Esophagus muscularis mucosa (tissue), 4 donors: ENCODE data around the gene FAM222A. TPM values are rescaled to one million over a fixed set of nuclear protein-coding genes. Genes with fewer than 3 reads are reported as not detected.

Source experiments
- DNase-seq: peaks from one replicate; pipeline ENCODE4 v3.0.0-alpha.2; 2017; ENCODE audit errors: extremely low spot score
- H3K27ac ChIP-seq, 4 donors: fragments of 200-600 bp; sonication (generic); replicated peaks in 1 of 4; 1 replicate in 3 of 4; 2 replicates in 1 of 4; pipeline ENCODE4 v1.5.1; 2016 to 2019; ENCODE audit warnings: mild to moderate bottlenecking in 1 of 4
- H3K27me3 ChIP-seq, 4 donors: fragments of 200-600 bp; sonication (generic); one replicate each; pipeline versions ENCODE4 v1.5.1 to v1.6.0; 2016 to 2019
- H3K36me3 ChIP-seq, 4 donors: fragments of 200-600 bp; sonication (generic); one replicate each; pipeline ENCODE4 v1.5.1; 2016 to 2019
- H3K4me1 ChIP-seq, 4 donors: fragments of 200-600 bp; sonication (generic); one replicate each; pipeline ENCODE4 v1.5.1; 2016 to 2019
- H3K4me3 ChIP-seq, 4 donors: fragments of 200-600 bp; sonication (generic); 1 replicate in 2 of 4; 2 replicates in 2 of 4; pipeline ENCODE4 v1.5.1; 2016 to 2019; ENCODE audit warnings: mild to moderate bottlenecking in 4 of 4, moderate library complexity in 1 of 4
- H3K9me3 ChIP-seq, 4 donors: fragments of 200-600 bp; sonication (generic); 1 replicate in 3 of 4; 2 replicates in 1 of 4; pipeline ENCODE4 v1.5.1; 2016 to 2019
- CTCF ChIP-seq, 3 experiments: fragments of 200-600 bp in 2 of 3; fragments of 450-650 bp in 1 of 3; sonication (generic) in 2 of 3; IDR thresholded peaks; one replicate each; pipeline ENCODE4 v1.5.1; 2017 to 2019; ENCODE audit warnings: antibody characterized with exemption in 3 of 3, mild to moderate bottlenecking in 2 of 3, moderate library complexity in 1 of 3
- EP300 ChIP-seq: sonication (generic); formaldehyde crosslinking; IDR thresholded peaks from one replicate; pipeline ENCODE4 v1.6.1; 2017; ENCODE audit warnings: antibody characterized with exemption
- POLR2A ChIP-seq: fragments of 450-650 bp; IDR thresholded peaks from one replicate; pipeline ENCODE4 v1.6.1; 2017; ENCODE audit warnings: antibody characterized with exemption, moderate library complexity, mild to moderate bottlenecking, low read depth
- POLR2AphosphoS5 ChIP-seq, 2 donors: sonication (generic); formaldehyde crosslinking; IDR thresholded peaks; one replicate each; pipeline ENCODE4 v1.6.1; 2017; ENCODE audit warnings: antibody characterized with exemption in 2 of 2
- WGBS: methylation state at CpG from one replicate; pipeline ENCODE4 v1.1.5; 2018; 5-methylcytosine and 5-hydroxymethylcytosine counted together
- intact Hi-C: fragments of 100-400 bp; cut with DNase I; formaldehyde crosslinking; loops from one replicate; pipeline ENCODE4 v1.15.1; 2023
- total RNA-seq, 4 donors: library from RNA; depleted of rRNA; stranded (reverse); fragments of >200 nt; gene quantifications; one replicate each; pipeline versions ENCODE4 v1.1.0 to v1.2.1, GENCODE V29; 2016

The FAM222A gene
- total RNA-seq, 4 donors from 2014 or later, result 0.42 to 3.8 (median 3.2) TPM

GRCh38 chr12:109723311-109723881, 9.8 kb downstream of the FAM222A start:
- Histone ChIP-seq H3K27ac (peak overlapping the region in 3 of 4 donors; percentile 24 to 45 (median 35)), H3K36me3 (no peaks in the 10 kb centered on the region), H3K4me3 (no peak overlapping the region), H3K4me1 (peaks cover 59 to 82% (median 76%) of the 10 kb centered on the region in 4 donors), H3K9me3 (no peaks in the 10 kb centered on the region), H3K27me3 (peaks cover 0 to 2% (median under 1%) of the 10 kb centered on the region in 4 donors)
- intact Hi-C loops, result loop anchor here (5.0 kb wide), 1 partner anchor 49 kb away; no protein-coding TSS in a partner anchor
- no peak for DNase-seq
- no peak for TF ChIP-seq CTCF (IDR thresholded peaks at IDR 0.05)
- TF ChIP-seq POLR2AphosphoS5 (IDR thresholded peaks at IDR 0.05), result peak; percentile 40 to 48
- WGBS, result 64% methylated on average over 5 of the region's 13 CpGs

- DNase-seq, result no peak
- TF ChIP-seq EP300, result no peak
- TF ChIP-seq CTCF (IDR thresholded peaks at IDR 0.05), result no peak
- no peak for TF ChIP-seq POLR2AphosphoS5 (IDR thresholded peaks at IDR 0.05)
- TF ChIP-seq POLR2A, result no peak
- intact Hi-C loops, result loop anchor here (5.0 kb wide), 1 partner anchor 48 kb away; no protein-coding TSS in a partner anchor
Measured at GRCh38 chr12:109724321-109724892, 10.8 kb downstream of the FAM222A start.

GRCh38 chr12:109725321-109726105, 11.9 kb downstream of the FAM222A start:
- Histone ChIP-seq H3K27ac (peak overlapping the region in 3 of 4 donors; percentile 44 to 52 (median 49)), H3K27me3 (no peaks in the 10 kb centered on the region), H3K4me1 (peaks cover 40 to 67% (median 60%) of the 10 kb centered on the region in 4 donors), H3K9me3 (no peaks in the 10 kb centered on the region), H3K36me3 (no peaks in the 10 kb centered on the region), H3K4me3 (no peak overlapping the region)
- TF ChIP-seq POLR2AphosphoS5 (IDR thresholded peaks at IDR 0.05) (no peak), EP300 (no peak), CTCF (IDR thresholded peaks at IDR 0.05) (no peak), POLR2A (no peak)
- no peak for DNase-seq
- WGBS, result 80% methylated on average over 20 of the region's 24 CpGs
- intact Hi-C loops, result no loop called here

More at GRCh38 chr12:109724321-109724892, 10.8 kb downstream of the FAM222A start:
- 93% methylated on average over 14 of the region's 14 CpGs for WGBS
- Histone ChIP-seq H3K36me3 (no peaks in the 10 kb centered on the region), H3K9me3 (no peaks in the 10 kb centered on the region), H3K4me1 (peaks cover 51 to 76% (median 71%) of the 10 kb centered on the region in 4 donors), H3K4me3 (no peak overlapping the region), H3K27ac (peak overlapping the region; percentile 19 to 52 (median 46)), H3K27me3 (no peaks in the 10 kb centered on the region)

GRCh38 chr12:109726106-109726497, 12.5 kb downstream of the FAM222A start:
- DNase-seq, result no peak
- no peaks in the 10 kb centered on the region for H3K27me3 ChIP-seq
- intact Hi-C loops, result no loop called here
- 89% methylated on average over 1 of the region's 1 CpG for WGBS
- no peaks in the 10 kb centered on the region for H3K9me3 ChIP-seq
- peak overlapping the region; percentile 13 to 68 (median 36) for H3K27ac ChIP-seq
- H3K36me3 ChIP-seq, result no peaks in the 10 kb centered on the region
- TF ChIP-seq POLR2A, result no peak
- TF ChIP-seq EP300, result no peak
- no peak for TF ChIP-seq CTCF (IDR thresholded peaks at IDR 0.05)
- no peak for TF ChIP-seq POLR2AphosphoS5 (IDR thresholded peaks at IDR 0.05)
- no peak overlapping the region for H3K4me3 ChIP-seq
- H3K4me1 ChIP-seq, result peaks cover 34 to 61% (median 54%) of the 10 kb centered on the region in 4 donors
